ENCODE data around the gene MCRIP2. TPM values are rescaled to one million over a fixed set of nuclear protein-coding genes. Genes with fewer than 3 reads are reported as not detected.

The MCRIP2 gene
- total RNA-seq, 6 donors from 2014 or later, result 34.9 to 85.7 (median 53.3) TPM

GRCh38 chr16:676565-676902 lies 34.9 kb downstream of the MCRIP2 start:
- no peak overlapping the region for H3K27ac ChIP-seq
- DNase-seq (no peak), ATAC-seq (ENCODE audit: low FRiP score in 2 of 2) (no peak)
- 75 to 89% methylated on average over 9 to 19 of the region's 21 CpGs for WGBS, 2 donors
- peaks cover 22 to 54% (median 30%) of the 10 kb centered on the region in 4 donors for H3K4me1 ChIP-seq
- peaks cover 10 to 29% (median 23%) of the 10 kb centered on the region in 4 donors for H3K36me3 ChIP-seq
- H3K4me3 ChIP-seq, result no peak overlapping the region
- H3K9me3 ChIP-seq, result no peaks in the 10 kb centered on the region
- no peaks in the 10 kb centered on the region for H3K27me3 ChIP-seq
- TF ChIP-seq POLR2A (IDR thresholded peaks at IDR 0.05), result no peak
- no peak for TF ChIP-seq CTCF (IDR thresholded peaks at IDR 0.05)
- TF ChIP-seq POLR2AphosphoS5 (IDR thresholded peaks at IDR 0.05), result no peak
- TF ChIP-seq EP300 (IDR thresholded peaks at IDR 0.05), result no peak

- no peak overlapping the region for H3K4me3 ChIP-seq
- 59 to 66% methylated on average over 19 to 23 of the region's 23 CpGs for WGBS, 2 donors
Observed at GRCh38 chr16:676913-677312, 35.3 kb downstream of the MCRIP2 start.

GRCh38 chr16:677316-678190 lies 35.9 kb downstream of the MCRIP2 start:
- no peaks in the 10 kb centered on the region for H3K9me3 ChIP-seq
- H3K4me3 ChIP-seq, result no peak overlapping the region
- WGBS, 2 donors, result 76 to 80% methylated on average over 22 to 23 of the region's 57 CpGs
- ATAC-seq (ENCODE audit: low FRiP score in 2 of 2), result no peak
- peaks cover 14 to 29% (median 23%) of the 10 kb centered on the region in 4 donors for H3K36me3 ChIP-seq
- TF ChIP-seq POLR2A (IDR thresholded peaks at IDR 0.05) (no peak), CTCF (IDR thresholded peaks at IDR 0.05) (no peak), POLR2AphosphoS5 (IDR thresholded peaks at IDR 0.05) (no peak)
- no peaks in the 10 kb centered on the region for H3K27me3 ChIP-seq
- no peak overlapping the region for H3K27ac ChIP-seq
- peak in 1 of 2 donors; percentile 85 for DNase-seq
- peaks cover 32 to 65% (median 39%) of the 10 kb centered on the region in 4 donors for H3K4me1 ChIP-seq

More at GRCh38 chr16:676913-677312, 35.3 kb downstream of the MCRIP2 start:
- TF ChIP-seq CTCF (IDR thresholded peaks at IDR 0.05), result no peak
- TF ChIP-seq POLR2A (IDR thresholded peaks at IDR 0.05), result no peak
- TF ChIP-seq EP300 (IDR thresholded peaks at IDR 0.05), result no peak
- TF ChIP-seq POLR2AphosphoS5 (IDR thresholded peaks at IDR 0.05), result no peak
- ATAC-seq (ENCODE audit: low FRiP score in 2 of 2) (peak in 1 of 2 donors; percentile 2), DNase-seq (peak; percentile 84 to 91)
- Histone ChIP-seq H3K36me3 (peaks cover 11 to 29% (median 23%) of the 10 kb centered on the region in 4 donors), H3K4me1 (peaks cover 26 to 58% (median 34%) of the 10 kb centered on the region in 4 donors), H3K27ac (no peak overlapping the region), H3K9me3 (no peaks in the 10 kb centered on the region), H3K27me3 (no peaks in the 10 kb centered on the region)

GRCh38 chr16:678209-678857 lies 36.7 kb downstream of the MCRIP2 start:
- no peak for TF ChIP-seq POLR2AphosphoS5 (IDR thresholded peaks at IDR 0.05)
- no peak for TF ChIP-seq CTCF (IDR thresholded peaks at IDR 0.05)
- no peak for TF ChIP-seq POLR2A (IDR thresholded peaks at IDR 0.05)
- no peak for TF ChIP-seq EP300 (IDR thresholded peaks at IDR 0.05)
- Histone ChIP-seq H3K27ac (peak overlapping the region in 1 of 4 donors; percentile 94), H3K27me3 (no peaks in the 10 kb centered on the region), H3K4me1 (peaks cover 38 to 72% (median 46%) of the 10 kb centered on the region in 4 donors), H3K36me3 (peaks cover 9 to 29% (median 22%) of the 10 kb centered on the region in 4 donors), H3K9me3 (no peaks in the 10 kb centered on the region), H3K4me3 (no peak overlapping the region)
- WGBS, 2 donors, result 76 to 85% methylated on average over 7 to 13 of the region's 21 CpGs
- DNase-seq (peak in 1 of 2 donors; percentile 78), ATAC-seq (ENCODE audit: low FRiP score in 2 of 2) (no peak)

All from upper lobe of left lung (tissue), 6 donors.